Dermis blood vessel endothelial cell (primary cell): ENCODE measurements around the gene NDUFB1. TPM values are rescaled to one million over a fixed set of nuclear protein-coding genes. Genes with fewer than 3 reads are reported as not detected.
A peak's percentile ranks its signal among the peaks of the same experiment; 100 is the strongest.

Source experiments
- DNase-seq: peaks from one replicate; pipeline ENCODE4 v3.0.0; 2010
- total RNA-seq: library from RNA; depleted of rRNA; stranded (reverse); fragments of >200 nt; gene quantifications from 2 replicates; pipeline ENCODE4 v1.2.3, GENCODE V29; 2014

The NDUFB1 gene
- total RNA-seq, 1 donor from 2014 or later: 208 TPM

- DNase-seq: peak; percentile 13
Measured at GRCh38 chr14:92093320-92093719, 28.2 kb downstream of the NDUFB1 start.

GRCh38 chr14:92088494-92088893 lies 33.0 kb downstream of the NDUFB1 start:
- DNase-seq: no peak

- DNase-seq: no peak
Measured at GRCh38 chr14:92074555-92074954, 47.0 kb downstream of the NDUFB1 start.

Other genes starting within 250 kb of the NDUFB1 start
- 0.51 and 0.98 TPM in 2 replicates for gene FBLN5, start 174.0 kb downstream of the NDUFB1 start, total RNA-seq
- 43.2 and 73.1 TPM in 2 replicates for gene TRIP11, start 81.6 kb downstream of the NDUFB1 start, total RNA-seq
- gene ATXN3, start 15.1 kb downstream of the NDUFB1 start, total RNA-seq: 83.6 and 104 TPM in 2 replicates
- 47.8 and 93.6 TPM in 2 replicates for gene CPSF2, start 263 bp upstream of the NDUFB1 start, total RNA-seq
- under 0.01 and 0.14 TPM in 2 replicates for gene SLC24A4, start 201.5 kb upstream of the NDUFB1 start, total RNA-seq